Activated CD8-positive, alpha-beta T cell treated with anti-CD3 and anti-CD28 coated beads, Interleukin-2, amount 10 ng/mL, durations not matched to agents 7 days and 5 days (primary cell): Measurements from ENCODE around the gene RAB25. TPM values are rescaled to one million over a fixed set of nuclear protein-coding genes. Genes with fewer than 3 reads are reported as not detected.

ENCODE experiments used
- ATAC-seq: fragments of 150-1000 bp; cut with Tn5 transposase; one replicate; pipeline ENCODE4 v1.10.0; 2021; ENCODE audit warnings: moderate library complexity
- CTCF ChIA-PET: fragments of 350-600 bp; sonication (Branson Sonifier 250); formaldehyde crosslinking; loops from one replicate; lab custom pipeline; 2021; ENCODE audit warnings: antibody characterized with exemption; lab: Charles Lee
- POLR2A ChIA-PET: fragments of 350-600 bp; sonication (Branson Sonifier 250); formaldehyde crosslinking; loops from one replicate; lab custom pipeline; 2021; ENCODE audit warnings: antibody characterized with exemption; lab: Charles Lee
- DNase-seq: peaks from one replicate; pipeline ENCODE4 v3.0.0-alpha.2; 2020
- H3K27ac Mint-ChIP-seq: one replicate; pipeline ENCODE4 v1.8.0; 2021; ENCODE audit warnings: mild to moderate bottlenecking, mixed read lengths
- H3K27me3 Mint-ChIP-seq: one replicate; pipeline ENCODE4 v1.8.0; 2021; ENCODE audit warnings: low read depth, mixed read lengths
- H3K36me3 Mint-ChIP-seq: one replicate; pipeline ENCODE4 v1.8.0; 2021; ENCODE audit warnings: low read depth, mixed read lengths
- H3K4me1 Mint-ChIP-seq: one replicate; pipeline ENCODE4 v1.8.0; 2021; ENCODE audit warnings: low read depth, mixed read lengths
- H3K4me3 Mint-ChIP-seq: one replicate; pipeline ENCODE4 v1.8.0; 2021; ENCODE audit warnings: mild to moderate bottlenecking, mixed read lengths
- H3K9me3 Mint-ChIP-seq: one replicate; pipeline ENCODE4 v1.8.0; 2022; ENCODE audit warnings: mixed read lengths; ENCODE audit not compliant: insufficient read depth
- total RNA-seq, 2 experiments: library from RNA; stranded (reverse); gene quantifications; one replicate each; pipeline ENCODE4 v1.2.3, GENCODE V29; 2021

RAB25 gene
- total RNA-seq, 2 experiments from 2014 or later: 0.50 TPM; not detected in 1

DNA sequence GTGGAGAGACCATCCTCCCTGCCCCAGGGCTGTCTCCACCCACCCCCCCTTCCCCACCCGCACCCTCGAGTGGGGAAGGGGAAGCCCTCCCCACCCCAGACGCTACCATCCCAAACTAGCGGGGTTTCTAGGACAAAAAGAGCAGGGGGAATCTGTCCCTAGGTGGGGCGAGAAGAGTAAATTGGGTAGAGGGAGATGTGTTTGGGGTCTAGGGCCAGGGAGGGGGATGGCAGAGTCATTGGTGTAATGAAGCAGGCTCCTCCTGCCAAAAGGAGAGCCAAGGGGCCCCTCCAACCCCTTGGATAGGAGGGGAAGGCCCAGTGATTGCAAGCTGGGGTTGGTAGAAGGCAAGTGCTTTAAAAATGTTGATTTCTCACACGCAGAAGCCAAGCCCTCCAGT is 11.3 kb downstream of the RAB25 start:
- H3K36me3 Mint-ChIP-seq: no peaks in the 10 kb centered on the region
- no peaks in the 10 kb centered on the region for H3K9me3 Mint-ChIP-seq
- POLR2A ChIA-PET: no interaction called here
- no peak overlapping the region for H3K27ac Mint-ChIP-seq
- H3K27me3 Mint-ChIP-seq: peaks cover 17% of the 10 kb centered on the region
- peaks cover 3% of the 10 kb centered on the region for H3K4me1 Mint-ChIP-seq
- CTCF ChIA-PET: interaction anchor here (0.9 to 1.5 kb wide), 2 partner anchors 9 to 24 kb away, joined by 3 read pairs; no protein-coding TSS in a partner anchor
- no peak overlapping the region for H3K4me3 Mint-ChIP-seq
- DNase-seq: no peak
- no peak for ATAC-seq

DNA sequence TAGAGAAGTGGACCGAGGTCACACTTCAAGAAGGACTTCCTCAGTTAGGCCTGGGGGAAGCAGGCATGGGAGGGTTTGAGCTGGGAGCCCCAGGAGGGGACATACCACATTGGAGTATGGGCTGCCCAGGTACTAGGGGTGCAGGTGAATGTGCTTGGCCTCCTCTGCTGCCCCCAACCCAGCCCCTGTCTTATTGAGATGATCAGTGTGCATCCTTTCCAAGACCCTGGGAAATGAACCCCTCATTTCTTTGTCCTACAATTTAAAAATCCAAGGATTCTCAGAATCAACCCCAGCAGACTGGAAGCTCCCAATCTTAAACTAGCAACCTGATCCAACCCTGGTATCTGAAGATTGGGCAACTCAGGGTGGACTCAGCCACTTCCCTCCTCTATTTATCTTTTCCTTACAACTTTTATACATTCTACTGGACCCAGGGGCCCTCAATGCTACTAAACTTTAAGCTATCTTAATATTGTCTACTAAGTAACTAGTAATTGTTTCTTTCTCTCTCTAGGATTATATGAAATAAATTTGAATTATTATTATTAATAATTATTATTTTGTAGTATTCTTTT is 12.2 kb downstream of the RAB25 start:
- ChIA-PET POLR2A (no interaction called here), CTCF (interaction anchor here (0.9 to 1.5 kb wide), 4 partner anchors 10 to 822 kb away, joined by 3 to 4 read pairs (median 3); no protein-coding TSS in a partner anchor)

DNA sequence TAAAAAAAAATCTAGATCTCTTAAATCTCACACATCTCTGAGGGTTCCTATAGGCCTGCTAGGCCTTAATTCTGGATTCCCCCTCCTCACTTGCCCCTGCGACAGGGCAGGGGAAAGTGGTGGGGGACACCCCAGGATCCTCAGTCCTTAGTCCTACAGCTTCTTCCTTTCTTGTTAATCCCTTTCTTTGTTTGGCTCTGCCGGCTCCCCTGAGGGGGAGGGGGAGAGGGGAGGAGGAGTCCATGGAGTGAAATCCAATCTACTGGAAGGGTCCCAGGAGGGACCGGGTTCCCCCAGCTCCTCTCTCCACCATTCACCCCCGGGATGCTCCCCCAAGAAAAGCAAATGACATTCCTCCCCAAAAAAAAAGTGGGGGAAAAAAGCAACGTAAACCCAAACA is 12.8 kb downstream of the RAB25 start:
- CTCF ChIA-PET: interaction anchor here (1.3 to 1.5 kb wide), 3 partner anchors 11 to 823 kb away, joined by 3 to 4 read pairs (median 3); no protein-coding TSS in a partner anchor
- H3K4me1 Mint-ChIP-seq: peaks cover 3% of the 10 kb centered on the region
- DNase-seq: no peak
- peaks cover 24% of the 10 kb centered on the region for H3K27me3 Mint-ChIP-seq
- ATAC-seq: no peak
- POLR2A ChIA-PET: no interaction called here
- H3K36me3 Mint-ChIP-seq: no peaks in the 10 kb centered on the region
- no peaks in the 10 kb centered on the region for H3K9me3 Mint-ChIP-seq
- no peak overlapping the region for H3K27ac Mint-ChIP-seq
- H3K4me3 Mint-ChIP-seq: no peak overlapping the region

More for the DNA sequence above, 12.2 kb downstream of the RAB25 start:
- no peaks in the 10 kb centered on the region for H3K9me3 Mint-ChIP-seq
- H3K27me3 Mint-ChIP-seq: peaks cover 22% of the 10 kb centered on the region
- peaks cover 3% of the 10 kb centered on the region for H3K4me1 Mint-ChIP-seq
- no peak overlapping the region for H3K27ac Mint-ChIP-seq
- ATAC-seq (no peak), DNase-seq (no peak)
- H3K36me3 Mint-ChIP-seq: no peaks in the 10 kb centered on the region
- H3K4me3 Mint-ChIP-seq: no peak overlapping the region

DNA sequence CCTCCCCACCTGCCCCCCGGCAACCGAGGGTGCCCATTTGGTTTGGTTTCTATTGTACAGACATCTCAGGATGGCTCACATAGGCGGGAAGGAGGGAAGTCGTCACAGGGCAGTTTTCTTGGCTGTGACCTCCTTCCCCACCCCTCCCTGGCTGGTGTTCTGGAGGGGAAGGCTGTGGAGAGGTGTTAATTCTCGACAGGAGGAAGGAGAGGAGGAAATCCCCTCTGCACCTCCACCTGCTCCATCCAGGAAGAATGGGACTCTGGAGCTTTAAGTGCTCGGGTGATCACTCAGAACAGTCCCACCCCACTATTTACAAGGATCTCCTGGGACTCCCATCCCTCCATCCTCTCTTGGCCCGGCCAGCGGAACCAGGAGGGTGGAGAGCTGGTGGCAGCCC is 13.7 kb downstream of the RAB25 start:
- H3K36me3 Mint-ChIP-seq: no peaks in the 10 kb centered on the region
- H3K4me1 Mint-ChIP-seq: peaks cover 3% of the 10 kb centered on the region
- no peak overlapping the region for H3K27ac Mint-ChIP-seq
- H3K4me3 Mint-ChIP-seq: no peak overlapping the region
- no peak for ATAC-seq
- peaks cover 31% of the 10 kb centered on the region for H3K27me3 Mint-ChIP-seq
- POLR2A ChIA-PET: no interaction called here
- no peaks in the 10 kb centered on the region for H3K9me3 Mint-ChIP-seq
- CTCF ChIA-PET: interaction anchor here (1.3 kb wide), 1 partner anchor 8 kb away, joined by 4 read pairs; no protein-coding TSS in a partner anchor
- no peak for DNase-seq

DNA sequence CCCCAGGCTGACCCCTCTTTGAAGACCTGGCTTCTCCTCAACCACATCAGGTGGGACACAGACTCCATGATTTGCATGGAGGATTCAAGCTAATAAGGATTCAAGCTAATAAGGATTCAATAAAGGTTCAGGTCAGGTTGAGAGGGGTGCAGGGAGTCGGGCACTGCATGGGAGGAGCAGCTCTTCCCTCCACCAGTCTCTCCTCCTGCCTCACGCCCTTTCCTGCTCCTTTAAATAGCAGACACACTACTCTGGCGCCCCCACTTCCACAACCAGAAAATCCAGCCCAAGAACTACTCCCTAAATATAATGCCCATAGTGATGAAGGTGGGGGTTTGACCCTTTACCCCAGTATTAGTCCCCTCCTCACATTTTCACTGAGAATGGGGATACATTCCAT is 14.2 kb downstream of the RAB25 start:
- no peaks in the 10 kb centered on the region for H3K9me3 Mint-ChIP-seq
- POLR2A ChIA-PET: interaction anchor here (1.0 kb wide), 1 partner anchor 10 kb away, joined by 4 read pairs; no protein-coding TSS in a partner anchor
- DNase-seq (no peak), ATAC-seq (no peak)
- CTCF ChIA-PET: interaction anchor here (1.3 kb wide), 1 partner anchor 9 kb away, joined by 4 read pairs; no protein-coding TSS in a partner anchor
- H3K27ac Mint-ChIP-seq: peak overlapping the region; percentile 9
- no peak overlapping the region for H3K4me3 Mint-ChIP-seq
- H3K4me1 Mint-ChIP-seq: peaks cover 3% of the 10 kb centered on the region
- peaks cover 34% of the 10 kb centered on the region for H3K27me3 Mint-ChIP-seq
- H3K36me3 Mint-ChIP-seq: no peaks in the 10 kb centered on the region

DNA sequence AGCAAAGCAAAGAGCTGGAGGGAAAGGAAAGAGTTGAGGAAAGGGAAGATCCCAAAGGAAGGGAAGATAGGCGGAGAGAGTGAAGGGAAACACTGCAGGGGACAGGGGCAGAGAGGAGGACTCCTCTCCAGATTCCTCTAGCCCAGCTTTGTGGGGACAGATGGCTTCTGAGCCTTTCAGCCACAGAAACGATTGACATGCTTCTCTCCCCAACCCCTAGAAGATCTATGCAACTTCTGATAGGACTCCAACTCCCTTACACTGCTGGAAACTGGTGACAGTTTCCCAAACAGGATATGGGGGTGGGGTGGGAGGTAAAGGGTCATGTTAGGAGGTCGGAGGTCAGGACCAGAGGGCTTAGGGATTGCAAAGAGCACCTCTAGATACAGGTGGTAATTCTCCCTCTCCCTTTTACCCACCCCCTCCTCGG is 14.8 kb downstream of the RAB25 start:
- ChIA-PET POLR2A (interaction anchor here (1.0 kb wide), 1 partner anchor 9 kb away, joined by 4 read pairs; no protein-coding TSS in a partner anchor), CTCF (interaction anchor here (1.3 kb wide), 1 partner anchor 9 kb away, joined by 4 read pairs; no protein-coding TSS in a partner anchor)
- no peaks in the 10 kb centered on the region for H3K36me3 Mint-ChIP-seq
- ATAC-seq (no peak), DNase-seq (no peak)
- H3K9me3 Mint-ChIP-seq: no peaks in the 10 kb centered on the region
- peaks cover 3% of the 10 kb centered on the region for H3K4me1 Mint-ChIP-seq
- H3K4me3 Mint-ChIP-seq: no peak overlapping the region
- H3K27me3 Mint-ChIP-seq: peaks cover 34% of the 10 kb centered on the region
- H3K27ac Mint-ChIP-seq: no peak overlapping the region

DNA sequence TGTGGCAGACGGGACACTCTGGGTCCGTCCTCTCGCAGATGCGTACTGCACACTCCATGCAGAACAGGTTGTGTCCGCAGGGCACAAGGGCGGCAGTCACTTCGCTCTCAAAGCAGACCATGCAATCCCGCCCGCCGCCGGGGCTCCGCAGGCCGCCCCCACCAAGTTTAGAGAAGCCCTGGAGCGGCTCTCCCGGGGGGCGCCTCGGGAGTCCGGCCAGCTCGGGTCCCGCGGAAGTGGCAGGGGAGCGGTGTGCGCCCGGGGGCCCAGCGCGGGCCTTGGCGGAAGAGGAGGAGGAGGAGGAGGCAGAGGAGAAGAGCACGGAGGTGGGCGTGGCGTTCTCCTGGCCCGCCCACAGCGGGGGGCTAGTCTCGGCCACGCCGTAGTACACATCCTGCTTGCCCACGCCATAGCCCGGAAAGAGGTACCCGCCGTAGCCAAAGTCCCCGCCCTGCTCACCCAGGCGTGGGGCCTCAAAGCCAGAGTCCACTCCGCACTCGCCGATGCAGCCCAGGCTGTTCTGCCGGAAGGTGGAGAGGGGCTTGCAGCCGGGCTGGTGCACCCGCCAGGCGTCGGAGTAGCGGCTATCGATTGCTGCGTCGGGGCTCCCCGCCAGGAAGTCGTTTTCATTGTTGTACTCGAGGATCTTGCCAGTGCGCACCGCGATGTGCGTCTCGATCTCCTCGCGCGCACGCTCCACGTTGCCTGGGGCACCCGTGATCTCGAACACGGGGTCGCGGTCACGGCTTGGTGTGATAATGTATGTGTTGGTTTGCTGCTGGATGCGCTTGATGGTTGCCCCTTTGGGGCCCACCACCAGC is 15.9 kb downstream of the RAB25 start:
- H3K36me3 Mint-ChIP-seq: no peaks in the 10 kb centered on the region
- H3K4me1 Mint-ChIP-seq: peaks cover 5% of the 10 kb centered on the region
- H3K27ac Mint-ChIP-seq: no peak overlapping the region
- peak overlapping the region; percentile 47 for H3K4me3 Mint-ChIP-seq
- H3K27me3 Mint-ChIP-seq: peaks cover 39% of the 10 kb centered on the region
- H3K9me3 Mint-ChIP-seq: no peaks in the 10 kb centered on the region
- DNase-seq: no peak
- ChIA-PET CTCF (no interaction called here), POLR2A (no interaction called here)
- ATAC-seq: peak; percentile 40

DNA sequence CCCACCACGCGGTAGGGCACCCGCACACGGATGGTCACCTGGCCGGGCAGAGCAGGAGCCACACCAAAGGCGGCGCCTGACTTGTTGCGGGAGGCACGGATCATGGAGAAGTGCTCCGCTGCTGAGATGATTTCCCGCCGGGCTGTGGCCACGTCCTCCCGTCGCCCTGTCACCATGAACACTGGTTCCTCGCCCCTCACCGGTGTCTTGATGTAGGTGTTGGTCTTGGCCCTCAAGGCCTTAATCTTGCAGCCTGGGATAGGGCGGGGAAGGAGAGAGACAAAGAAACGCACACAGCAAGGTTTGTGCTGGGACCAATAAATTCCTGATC is 16.4 kb downstream of the RAB25 start:
- Mint-ChIP-seq H3K27me3 (peaks cover 39% of the 10 kb centered on the region), H3K4me1 (peaks cover 5% of the 10 kb centered on the region), H3K27ac (no peak overlapping the region), H3K9me3 (no peaks in the 10 kb centered on the region), H3K36me3 (no peaks in the 10 kb centered on the region), H3K4me3 (no peak overlapping the region)
- ChIA-PET CTCF (interaction anchor here (1.2 to 1.8 kb wide), 2 partner anchors 20 to 52 kb away, joined by 3 to 5 read pairs; no protein-coding TSS in a partner anchor), POLR2A (no interaction called here)
- DNase-seq: no peak
- no peak for ATAC-seq

DNA sequence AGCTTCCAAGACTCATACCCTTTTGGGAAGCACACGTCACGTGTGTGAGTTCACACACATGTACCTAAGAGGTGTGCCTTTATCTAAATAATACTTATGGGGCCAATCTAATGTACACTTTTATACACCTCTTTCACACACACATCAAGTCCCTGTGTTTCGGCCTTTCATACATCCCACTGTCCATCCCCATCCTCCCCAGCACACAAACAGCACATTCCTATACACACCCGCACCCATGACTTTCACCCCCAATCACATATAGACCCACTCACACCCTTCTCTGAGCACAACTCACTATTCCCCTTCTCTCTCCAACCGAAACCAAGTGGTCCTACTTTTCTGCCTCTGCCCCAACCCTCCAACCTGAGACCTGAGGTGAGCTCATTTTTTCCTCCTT is 17.8 kb downstream of the RAB25 start:
- ATAC-seq: no peak
- POLR2A ChIA-PET: no interaction called here
- H3K27me3 Mint-ChIP-seq: peaks cover 42% of the 10 kb centered on the region
- no peak overlapping the region for H3K4me3 Mint-ChIP-seq
- no peaks in the 10 kb centered on the region for H3K9me3 Mint-ChIP-seq
- no peak for DNase-seq
- peaks cover 5% of the 10 kb centered on the region for H3K4me1 Mint-ChIP-seq
- CTCF ChIA-PET: interaction anchor here (0.5 to 1.8 kb wide), 3 partner anchors 13 to 51 kb away, joined by 3 to 5 read pairs (median 4); no protein-coding TSS in a partner anchor
- H3K27ac Mint-ChIP-seq: no peak overlapping the region
- H3K36me3 Mint-ChIP-seq: no peaks in the 10 kb centered on the region

DNA sequence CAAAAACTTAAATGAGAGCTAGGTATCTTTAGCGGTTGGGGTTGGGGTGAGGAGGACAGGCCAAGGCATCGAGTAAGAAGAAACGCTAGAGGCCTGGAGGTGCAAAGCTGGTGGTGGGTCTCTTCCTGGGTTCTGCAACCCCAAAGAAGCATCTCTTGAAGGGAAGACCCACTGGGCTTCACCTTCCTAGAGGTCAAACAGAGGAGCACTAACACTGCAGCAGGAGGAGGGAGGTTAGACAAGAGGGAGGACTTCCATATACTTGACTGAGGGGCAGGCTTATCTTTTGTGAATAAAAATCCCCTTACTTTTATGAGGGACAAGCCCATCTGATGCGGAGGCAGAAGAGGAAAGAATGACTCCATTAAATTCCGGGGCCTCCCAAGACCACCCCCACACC is 18.8 kb downstream of the RAB25 start:
- Mint-ChIP-seq H3K9me3 (no peaks in the 10 kb centered on the region), H3K4me3 (no peak overlapping the region), H3K27me3 (peaks cover 52% of the 10 kb centered on the region), H3K27ac (no peak overlapping the region), H3K4me1 (peaks cover 5% of the 10 kb centered on the region), H3K36me3 (no peaks in the 10 kb centered on the region)
- POLR2A ChIA-PET: no interaction called here
- CTCF ChIA-PET: no interaction called here
- ATAC-seq: no peak
- DNase-seq: no peak

DNA sequence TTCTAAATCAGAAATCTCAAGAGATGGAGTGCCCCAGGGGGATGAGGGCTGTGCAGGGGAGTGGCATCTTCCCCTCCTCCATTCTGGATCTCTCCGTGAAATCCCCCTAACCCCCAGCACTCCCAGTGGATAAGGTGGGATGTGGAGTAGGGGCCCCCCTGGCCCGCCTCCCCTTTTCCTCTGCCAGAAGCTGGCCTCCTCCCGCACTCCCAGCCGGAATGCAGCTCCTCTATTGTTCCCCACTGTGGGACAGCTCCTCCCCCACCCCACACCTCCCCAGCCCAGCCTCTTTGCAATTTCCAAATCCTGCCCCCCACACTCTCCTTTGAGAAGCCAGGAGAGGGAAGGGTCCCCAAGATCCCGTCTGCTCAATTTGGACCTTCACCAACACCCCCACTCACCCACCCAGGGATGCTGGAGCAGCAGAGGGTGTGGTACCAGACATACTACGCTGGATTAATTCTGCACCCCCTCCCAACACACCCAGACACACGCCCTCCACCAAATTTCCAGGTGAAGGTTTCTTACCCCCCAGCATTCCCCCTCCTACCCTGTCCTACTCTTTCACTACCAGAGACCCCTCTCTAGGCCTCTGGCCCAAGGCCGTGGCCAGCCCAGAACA is 19.4 kb downstream of the RAB25 start:
- CTCF ChIA-PET: no interaction called here
- H3K9me3 Mint-ChIP-seq: no peaks in the 10 kb centered on the region
- H3K36me3 Mint-ChIP-seq: no peaks in the 10 kb centered on the region
- H3K4me3 Mint-ChIP-seq: no peak overlapping the region
- no peak for ATAC-seq
- DNase-seq: no peak
- POLR2A ChIA-PET: no interaction called here
- peaks cover 55% of the 10 kb centered on the region for H3K27me3 Mint-ChIP-seq
- H3K4me1 Mint-ChIP-seq: peaks cover 3% of the 10 kb centered on the region
- H3K27ac Mint-ChIP-seq: no peak overlapping the region
